Endothelial cell of umbilical vein (primary cell): ENCODE data around the gene HLA-DOA. TPM values are rescaled to one million over a fixed set of nuclear protein-coding genes. Genes with fewer than 3 reads are reported as not detected.

Source experiments
- BruUV-seq: library from RNA; stranded (reverse); fragments of 400-500 nt; replicated peaks from 2 replicates; lab custom pipeline; 2021; lab: Mats Ljungman, UMichigan
- CTCF ChIA-PET: fragments of 300-600, 350-600 bp; sonication (Branson Sonifier 250); formaldehyde crosslinking; loops from one replicate; lab custom pipeline; 2021; ENCODE audit warnings: antibody characterized with exemption, inconsistent platforms; lab: Charles Lee
- POLR2A ChIA-PET: fragments of 300-600, 350-600 bp; sonication (Branson Sonifier 250); formaldehyde crosslinking; loops from one replicate; lab custom pipeline; 2021; ENCODE audit warnings: antibody characterized with exemption, inconsistent platforms; lab: Charles Lee
- DNase-seq: peaks from one replicate; pipeline ENCODE4 v3.0.0-alpha.2; 2011; ENCODE audit warnings: low read depth, low spot score
- FAIRE-seq: peaks from 2 replicates; lab custom pipeline; 2011; peaks lifted over from hg19 to GRCh38; lab: Jason Lieb, UNC
- H2AFZ ChIP-seq: 2 replicates; pipeline ENCODE4 v1.6.0; 2012; ENCODE audit warnings: low read depth, low read length, control low read depth, inconsistent platforms
- H3K27ac ChIP-seq: 2 replicates; pipeline ENCODE4 v1.5.1; 2011; ENCODE audit warnings: low read depth, mild to moderate bottlenecking, control low read depth, low read length, moderate library complexity; ENCODE audit not compliant: insufficient read depth
- H3K27me3 ChIP-seq, 2 experiments: 2 replicates each; pipeline versions ENCODE4 v1.6.0 to v1.6.1; 2011; ENCODE audit warnings: low read length in 2 of 2, mixed read lengths in 1 of 2; ENCODE audit not compliant: control insufficient read depth in 2 of 2, insufficient read depth in 2 of 2
- H3K36me3 ChIP-seq, 2 experiments: 2 replicates in 1 of 2; 3 replicates in 1 of 2; pipeline ENCODE4 v1.5.1; 2011; ENCODE audit warnings: low read length in 2 of 2, mild to moderate bottlenecking in 1 of 2, moderate library complexity in 1 of 2; ENCODE audit not compliant: control insufficient read depth in 2 of 2, insufficient read depth in 2 of 2; ENCODE audit errors: extremely low read depth in 1 of 2
- H3K4me1 ChIP-seq: 3 replicates; pipeline ENCODE4 v1.5.1; 2011; ENCODE audit warnings: mild to moderate bottlenecking, low read length; ENCODE audit not compliant: control insufficient read depth, insufficient read depth; ENCODE audit errors: extremely low read depth
- H3K4me2 ChIP-seq: 2 replicates; pipeline ENCODE4 v1.6.1; 2011; ENCODE audit warnings: low read length, control low read depth, mixed read lengths; ENCODE audit not compliant: insufficient read depth
- H3K4me3 ChIP-seq, 3 experiments: fragments of 200-600 bp in 1 of 3; sonication (generic), shearing (Covaris generic) in 1 of 3; replicated peaks in 1 of 3; 2 replicates each; pipeline ENCODE4 v1.5.1; 2011 to 2016; ENCODE audit warnings: control low read depth in 3 of 3, low read length in 3 of 3, mild to moderate bottlenecking in 2 of 3, inconsistent platforms in 1 of 3, low read depth in 1 of 3, moderate library complexity in 1 of 3; ENCODE audit not compliant: insufficient read depth in 1 of 3
- H3K79me2 ChIP-seq: 2 replicates; pipeline ENCODE4 v1.6.0; 2012; ENCODE audit warnings: low read length, inconsistent platforms; ENCODE audit not compliant: control insufficient read depth, insufficient read depth
- H3K9ac ChIP-seq: replicated peaks from 2 replicates; pipeline ENCODE3; 2011; ENCODE audit warnings: low read length, control low read depth; ENCODE audit not compliant: insufficient read depth; ENCODE audit errors: extremely low read depth
- H3K9me1 ChIP-seq: replicated peaks from 3 replicates; pipeline ENCODE4 v1.6.0; 2011; ENCODE audit warnings: mild to moderate bottlenecking, low read length; ENCODE audit not compliant: control insufficient read depth, insufficient read depth; ENCODE audit errors: extremely low read depth
- H3K9me3 ChIP-seq: replicated peaks from 2 replicates; pipeline ENCODE4 v1.5.1; 2012; ENCODE audit warnings: low read length, inconsistent platforms; ENCODE audit not compliant: control insufficient read depth, insufficient read depth
- H4K20me1 ChIP-seq: replicated peaks from 2 replicates; pipeline ENCODE3; 2011; ENCODE audit warnings: mild to moderate bottlenecking, low read length; ENCODE audit not compliant: control insufficient read depth, insufficient read depth; ENCODE audit errors: extremely low read depth
- CTCF ChIP-seq, 2 donors: IDR thresholded peaks; 1 replicate in 1 of 2; 2 replicates in 1 of 2; pipeline ENCODE4 v1.5.1; 2011; ENCODE audit warnings: low read length in 2 of 2, mild to moderate bottlenecking in 2 of 2, moderate library complexity in 2 of 2, control low read depth in 1 of 2, inconsistent platforms in 1 of 2, low read depth in 1 of 2; ENCODE audit not compliant: insufficient read depth in 1 of 2; ENCODE audit errors: extremely low read depth in 1 of 2
- EZH2 ChIP-seq: IDR thresholded peaks from 2 replicates; pipeline ENCODE4 v1.6.1; 2012; ENCODE audit warnings: borderline replicate concordance, low read depth, mild to moderate bottlenecking, moderate library complexity, low read length, inconsistent platforms; ENCODE audit not compliant: severe bottlenecking
- GATA2 ChIP-seq: IDR thresholded peaks from 2 replicates; pipeline ENCODE4 v1.7.0; 2011; ENCODE audit warnings: low read depth, mild to moderate bottlenecking, moderate library complexity, mixed read lengths, low read length; ENCODE audit not compliant: insufficient read length, insufficient read depth
- JUN ChIP-seq: IDR thresholded peaks from 2 replicates; pipeline ENCODE4 v1.6.1; 2011; ENCODE audit warnings: borderline replicate concordance, low read depth; ENCODE audit not compliant: insufficient read length, insufficient read depth
- MAX ChIP-seq: IDR thresholded peaks from 2 replicates; pipeline ENCODE4 v1.6.1; 2011; ENCODE audit not compliant: insufficient read depth, insufficient read length
- POLR2A ChIP-seq: IDR thresholded peaks from 2 replicates; pipeline ENCODE4 v1.6.1; 2012; ENCODE audit warnings: low read depth, mild to moderate bottlenecking, control low read depth, low read length
- POLR2AphosphoS5 ChIP-seq: IDR thresholded peaks from 2 replicates; pipeline ENCODE4 v1.6.1; 2012; ENCODE audit warnings: low read depth, mild to moderate bottlenecking, control low read depth, low read length, moderate library complexity; ENCODE audit not compliant: insufficient read depth
- dilution Hi-C: fragments of 300-500 bp; cut with MboI; formaldehyde crosslinking; loops from one replicate; pipeline ENCODE4 v1.15.0; 2019; ENCODE audit warnings: low sequenced_read_pairs; ENCODE audit not compliant: extremely low pct_ligation_motif_present
- intact Hi-C: fragments of 100-400 bp; cut with micrococcal nuclease; formaldehyde crosslinking; loops from one replicate; pipeline ENCODE4 v1.10.0; 2022
- polyA plus RNA-seq, 4 experiments: library from polyadenylated mRNA; depleted of rRNA in 3 of 4; stranded (reverse) in 3 of 4; unstranded in 1 of 4; fragments of >200 nt; gene quantifications; 2 replicates each; pipeline versions ENCODE4 v1.2.1 to v1.2.3, GENCODE V29; 2011 to 2012; ENCODE audit warnings: missing spikeins in 1 of 4
- total RNA-seq: library from RNA; stranded (reverse); gene quantifications from 2 replicates; pipeline ENCODE4 v1.2.3, GENCODE V29; 2021

The HLA-DOA gene
- total and polyA plus RNA-seq, 2 donors (not counting 3 experiments of a cell fraction or from before 2014, with no cell fraction given), result not detected

- Histone ChIP-seq H3K9ac (no peak overlapping the region), H3K9me1 (no peaks in the 10 kb centered on the region), H3K9me3 (no peaks in the 10 kb centered on the region), H2AFZ (no peak overlapping the region), H3K79me2 (no peaks in the 10 kb centered on the region), H3K36me3 (no peaks in the 10 kb centered on the region), H3K4me1 (peaks cover 18% of the 10 kb centered on the region), H3K27me3 (no peaks in the 10 kb centered on the region), H4K20me1 (no peaks in the 10 kb centered on the region), H3K4me2 (no peak overlapping the region), H3K27ac (no peak overlapping the region), H3K4me3 (no peak overlapping the region)
- CTCF ChIA-PET, result interaction anchor here (2.6 to 3.3 kb wide), 3 partner anchors 8 to 29 kb away, joined by 22 to 25 read pairs (median 24); partner anchors contain the start of gene HLA-DMA
- FAIRE-seq, result no peak
- dilution Hi-C loops (no loop called here), intact Hi-C loops (no loop called here)
- DNase-seq, result no peak
- no TSS peak for BruUV-seq
- POLR2A ChIA-PET, result interaction anchor here (1.6 kb wide), 1 partner anchor 10 kb away, joined by 15 read pairs; no protein-coding TSS in a partner anchor
- TF ChIP-seq POLR2A (no peak), CTCF (IDR thresholded peaks at IDR 0.05; ENCODE audit: extremely low read depth in 1 of 2, insufficient read depth in 1 of 2, low read depth in 1 of 2, low read length in 2 of 2) (no peak), JUN (no peak), POLR2AphosphoS5 (no peak), MAX (no peak), GATA2 (no peak), EZH2 (no peak)
Observed at GRCh38 chr6:32962213-32962826, 47.1 kb downstream of the HLA-DOA start.
